GM10266 (cell line): ENCODE results near the gene ITGB1.
"Not testable (repeated sequence)": the region's sequence is repeated elsewhere in the genome, so short reads cannot be mapped to it uniquely, and the experiment has no call there.

ENCODE experiments used
- DNase-seq: peaks from one replicate; pipeline ENCODE4 v3.0.0; 2012; ENCODE audit errors: extremely low spot score
- TF ChIP-seq, protein P1 (sequence below): IDR thresholded peaks from 2 replicates; pipeline ENCODE4 v1.5.1; 2012; ENCODE audit warnings: mild to moderate bottlenecking, low read depth; ENCODE audit not compliant: control insufficient read depth, insufficient read depth; ENCODE audit errors: missing control alignments

ITGB1 gene

DNA sequence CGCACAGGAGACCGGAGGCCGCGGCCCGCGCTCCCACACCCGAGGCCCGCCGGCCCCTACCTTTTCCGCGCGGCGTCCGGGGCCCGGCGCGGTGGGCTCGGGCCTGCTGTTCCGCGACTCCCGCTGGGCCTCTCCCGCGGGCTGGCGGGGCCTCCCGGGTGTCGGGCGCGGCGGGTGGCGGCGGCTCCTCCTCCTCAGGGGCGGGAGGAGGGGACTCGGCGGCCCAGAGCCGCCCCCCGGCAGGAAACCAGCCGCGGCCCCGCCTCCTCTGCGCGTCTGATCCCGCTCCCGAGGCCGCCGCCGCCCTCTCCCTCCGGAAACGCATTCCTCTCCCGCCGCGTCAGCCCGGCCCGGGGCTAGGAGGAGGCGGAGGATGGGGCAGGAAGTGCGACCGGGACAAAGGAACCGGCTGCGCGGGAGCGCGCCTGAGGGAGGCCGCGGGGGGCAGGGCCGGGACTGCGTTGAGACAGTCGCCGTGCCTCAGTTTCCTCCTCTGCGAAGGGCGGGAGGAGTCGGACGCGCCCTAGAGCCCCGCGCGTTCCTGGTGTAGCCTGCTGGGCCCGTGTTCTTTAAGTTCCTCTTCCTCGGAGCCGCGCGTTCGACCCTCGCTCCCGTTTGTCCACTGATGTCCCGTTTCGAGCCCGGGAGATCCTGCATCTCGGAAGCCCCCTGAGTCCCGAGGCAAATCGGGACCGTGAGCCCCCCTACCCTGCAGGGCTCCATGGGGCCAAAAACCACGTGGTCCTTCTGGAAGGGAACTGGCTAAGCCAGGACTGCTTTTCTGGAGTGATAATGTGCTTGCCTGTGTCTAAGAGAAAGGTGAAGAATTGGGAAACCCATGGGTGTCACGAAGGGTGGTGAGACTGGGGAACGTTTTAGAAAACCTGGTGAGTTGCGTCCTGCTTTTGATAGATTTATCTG, at the start of gene ITGB1:
ITGB1 (minus strand) TSS at position 146 of the 921 bp plus-strand sequence. CDS start 22,672 bp downstream, outside the sequence.
- TF ChIP-seq, protein P1, sequence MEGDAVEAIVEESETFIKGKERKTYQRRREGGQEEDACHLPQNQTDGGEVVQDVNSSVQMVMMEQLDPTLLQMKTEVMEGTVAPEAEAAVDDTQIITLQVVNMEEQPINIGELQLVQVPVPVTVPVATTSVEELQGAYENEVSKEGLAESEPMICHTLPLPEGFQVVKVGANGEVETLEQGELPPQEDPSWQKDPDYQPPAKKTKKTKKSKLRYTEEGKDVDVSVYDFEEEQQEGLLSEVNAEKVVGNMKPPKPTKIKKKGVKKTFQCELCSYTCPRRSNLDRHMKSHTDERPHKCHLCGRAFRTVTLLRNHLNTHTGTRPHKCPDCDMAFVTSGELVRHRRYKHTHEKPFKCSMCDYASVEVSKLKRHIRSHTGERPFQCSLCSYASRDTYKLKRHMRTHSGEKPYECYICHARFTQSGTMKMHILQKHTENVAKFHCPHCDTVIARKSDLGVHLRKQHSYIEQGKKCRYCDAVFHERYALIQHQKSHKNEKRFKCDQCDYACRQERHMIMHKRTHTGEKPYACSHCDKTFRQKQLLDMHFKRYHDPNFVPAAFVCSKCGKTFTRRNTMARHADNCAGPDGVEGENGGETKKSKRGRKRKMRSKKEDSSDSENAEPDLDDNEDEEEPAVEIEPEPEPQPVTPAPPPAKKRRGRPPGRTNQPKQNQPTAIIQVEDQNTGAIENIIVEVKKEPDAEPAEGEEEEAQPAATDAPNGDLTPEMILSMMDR = no peak
- peak; percentile 91 for DNase-seq

DNA sequence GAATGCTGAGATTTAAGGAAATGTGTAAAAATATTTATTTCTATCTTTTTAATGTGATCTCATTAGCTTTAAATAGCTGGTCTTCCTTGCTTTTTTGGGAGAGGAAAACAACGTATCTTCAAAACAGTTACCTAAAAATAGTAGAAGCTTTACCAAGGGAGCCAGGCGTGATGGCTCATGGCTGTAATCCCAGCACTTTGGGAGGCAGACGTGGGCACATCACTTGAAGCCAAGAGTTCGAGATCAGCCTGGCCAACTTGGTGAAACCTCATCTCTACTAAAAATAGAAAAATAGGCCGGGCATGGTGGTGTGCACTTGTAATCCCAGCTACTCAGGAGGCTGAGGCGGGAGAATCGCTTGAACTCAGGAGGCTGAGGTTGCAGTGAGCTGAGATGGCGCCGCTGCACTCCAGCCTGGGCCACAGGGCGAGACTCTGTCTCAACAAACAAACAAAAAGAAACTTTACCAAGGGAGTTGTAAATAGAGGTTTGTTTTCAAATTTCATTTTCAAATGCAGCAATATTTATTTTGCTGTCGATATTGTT, 48.4 kb upstream of the ITGB1 start:
- DNase-seq = no peak
- TF ChIP-seq, protein P1 = no peak

DNA sequence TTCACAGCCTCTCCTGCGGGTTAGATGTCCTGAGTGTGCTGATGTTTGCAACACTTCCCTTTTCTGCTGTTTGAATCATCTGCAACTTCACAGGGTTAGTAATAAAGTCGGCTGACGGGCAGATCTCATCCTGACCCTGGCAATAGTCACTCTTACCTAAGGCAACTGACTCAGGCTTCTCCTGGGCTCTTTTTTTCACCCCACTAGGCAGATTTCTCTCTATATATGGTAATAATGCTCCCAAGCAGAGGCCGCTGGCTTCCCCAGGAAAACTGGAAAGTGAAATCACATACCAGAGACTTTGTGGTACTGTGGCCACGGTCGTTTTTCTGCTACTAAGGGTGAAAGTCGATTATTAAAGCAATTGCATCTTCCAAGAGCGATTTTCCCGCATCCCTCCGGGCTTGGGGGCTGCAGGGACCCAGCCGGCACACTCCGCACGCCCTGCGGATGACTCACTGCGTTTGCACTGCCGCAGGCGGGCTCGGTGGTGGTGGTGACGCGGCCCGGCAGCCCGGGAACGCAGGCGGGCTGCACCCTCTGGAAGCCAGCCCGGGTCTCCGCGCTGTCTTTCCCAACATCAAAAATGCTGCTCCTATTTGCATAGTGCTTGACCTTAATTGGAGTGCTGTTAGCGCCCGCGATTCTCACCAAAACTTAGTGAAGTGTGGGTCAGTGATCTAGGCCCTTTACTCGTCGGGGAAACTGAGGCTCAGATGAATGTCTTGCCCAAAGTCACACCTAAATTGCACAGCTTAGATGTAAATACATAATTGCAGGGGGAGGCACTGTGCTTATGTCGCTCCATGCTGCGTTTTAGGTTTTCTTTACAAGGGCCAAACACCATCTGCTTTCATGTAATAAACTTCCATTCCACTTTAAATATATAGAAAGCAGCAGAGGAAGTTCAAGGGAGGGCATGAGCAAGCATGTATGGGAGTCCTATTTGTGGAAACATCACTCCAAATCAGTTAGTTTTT, 47.6 kb upstream of the ITGB1 start:
- TF ChIP-seq, protein P1 = no peak
- DNase-seq = no peak

DNA sequence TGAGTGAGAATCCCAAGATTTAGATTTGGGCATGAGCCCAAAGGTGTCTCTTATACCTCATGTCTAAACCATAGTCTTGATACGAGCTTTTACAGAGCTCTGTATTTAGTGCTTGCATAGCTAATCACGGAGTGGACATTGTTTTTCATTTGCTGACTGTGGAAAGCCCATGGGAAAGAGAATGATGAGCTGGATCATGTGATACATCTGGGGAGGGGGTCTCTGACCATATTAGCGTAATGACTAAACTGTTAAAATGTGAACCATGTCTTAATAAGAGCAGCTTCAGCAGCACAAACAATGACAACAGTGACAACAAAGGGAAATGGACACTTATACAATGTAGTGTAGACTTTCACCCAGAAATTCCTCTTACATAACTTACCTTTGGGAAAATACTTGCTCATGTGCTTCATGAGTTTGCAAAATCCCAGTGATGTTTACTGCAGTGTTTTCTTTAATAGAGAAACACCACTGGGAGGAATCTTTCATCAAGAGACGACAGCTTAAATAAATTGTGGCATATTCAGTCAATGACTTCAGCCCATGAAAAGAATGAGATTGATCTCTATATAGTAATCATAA, 44.0 kb upstream of the ITGB1 start:
- TF ChIP-seq, protein P1 = no peak
- DNase-seq = no peak

DNA sequence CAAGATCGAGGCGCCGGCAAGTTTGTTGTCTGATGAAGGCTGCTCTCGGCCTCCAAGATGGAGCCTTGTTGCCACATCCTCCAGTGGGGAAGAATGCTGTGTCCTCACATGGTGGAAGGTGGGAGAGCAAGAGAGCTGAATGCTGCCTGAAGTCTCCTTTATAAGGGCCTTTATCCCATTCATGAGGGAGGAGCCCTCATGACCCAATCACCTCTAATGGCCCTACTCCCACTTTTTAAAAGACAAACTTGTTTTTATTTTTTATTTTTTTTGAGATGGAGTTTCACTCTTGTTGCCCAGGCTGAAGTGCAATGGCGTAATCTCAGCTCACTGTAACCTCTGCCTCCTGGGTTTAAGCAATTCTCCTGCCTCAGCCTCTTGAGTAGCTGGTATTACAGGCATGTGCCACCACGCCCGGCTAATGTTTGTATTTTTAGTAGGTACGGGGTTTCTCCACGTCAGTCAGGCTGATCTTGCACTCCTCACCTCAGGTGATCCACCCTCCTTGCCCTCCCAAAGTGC, 40.1 kb upstream of the ITGB1 start:
- not testable (repeated sequence) for DNase-seq

DNA sequence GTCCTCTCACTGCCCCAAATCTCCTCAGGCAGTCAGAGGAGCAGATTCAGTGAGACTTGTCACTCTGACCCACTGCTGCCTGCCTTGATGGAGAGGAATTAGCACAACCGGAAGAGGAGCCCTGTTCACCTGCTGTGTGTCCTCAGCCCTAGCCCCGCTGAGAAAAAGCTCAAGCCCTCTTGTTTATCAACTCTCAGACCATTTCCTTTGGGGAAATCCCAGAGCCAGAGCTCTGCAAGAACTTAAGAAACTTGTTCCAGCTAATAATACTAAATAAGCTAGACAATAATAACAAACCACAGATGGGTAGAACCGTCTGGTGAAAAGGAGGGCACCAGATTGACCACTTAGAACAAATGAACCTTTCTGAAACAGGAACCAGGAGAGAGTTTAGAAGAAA, 37.7 kb upstream of the ITGB1 start:
- DNase-seq = no peak
- TF ChIP-seq, protein P1 = no peak
